Measurements from ENCODE around the gene PCCA.
A peak's percentile ranks its signal among the peaks of the same experiment; 100 is the strongest.
"Not testable (repeated sequence)": the region's sequence is repeated elsewhere in the genome, so short reads cannot be mapped to it uniquely, and the experiment has no call there.

Gene PCCA

GRCh38 chr13:100315522-100315921 is 226.6 kb downstream of the PCCA start:
- Histone ChIP-seq H3K4ac (ENCODE audit: low read depth in 1 of 2, low read length in 2 of 2) (no peak overlapping the region), H3K27me3 (ENCODE audit: control insufficient read depth in 1 of 2, insufficient read depth in 1 of 2, low read length in 2 of 2) (no peaks in the 10 kb centered on the region), H4K8ac (ENCODE audit: low read length) (no peak overlapping the region), H3K14ac (ENCODE audit: low read length in 2 of 2) (no peak overlapping the region), H2AFZ (ENCODE audit: low read depth, low read length) (no peak overlapping the region), H3K9me3 (ENCODE audit: control insufficient read depth, low read length) (no peaks in the 10 kb centered on the region), H3K4me1 (ENCODE audit: control insufficient read depth, insufficient read depth, low read depth, low read length) (no peaks in the 10 kb centered on the region), H3K23ac (ENCODE audit: low read length in 2 of 2) (no peak overlapping the region), H3K27ac (ENCODE audit: low read length, poor library complexity, severe bottlenecking) (peak overlapping the region; percentile 4), H3K4me3 (ENCODE audit: insufficient read depth in 1 of 2, low read depth in 1 of 2, low read length in 2 of 2) (no peak overlapping the region), H3K79me1 (replicated peaks; ENCODE audit: low read length, poor library complexity, severe bottlenecking) (peaks cover 12% of the 10 kb centered on the region), H2BK12ac (ENCODE audit: low read length in 2 of 2) (no peak overlapping the region), H3K18ac (ENCODE audit: low read depth in 1 of 2, low read length in 2 of 2) (no peak overlapping the region), H2BK120ac (ENCODE audit: low read depth, low read length) (no peak overlapping the region), H3K4me2 (ENCODE audit: low read length, poor library complexity, severe bottlenecking) (no peak overlapping the region), H2AK5ac (ENCODE audit: low read length, severe bottlenecking) (no peak overlapping the region), H3K36me3 (ENCODE audit: control insufficient read depth in 1 of 2, insufficient read depth in 2 of 2, low read depth in 1 of 2, low read length in 2 of 2) (peaks cover 8 to 16% of the 10 kb centered on the region in 2 experiments), H4K91ac (ENCODE audit: low read length) (no peak overlapping the region), H2BK15ac (ENCODE audit: low read depth, poor library complexity, severe bottlenecking) (no peak overlapping the region), H2BK5ac (ENCODE audit: low read depth, low read length, poor library complexity, severe bottlenecking) (no peak overlapping the region), H3K9ac (ENCODE audit: low read length) (no peak overlapping the region)
- DNase-seq: no peak
- 100% methylated on average over 1 of the region's 1 CpG for WGBS

GRCh38 chr13:100318473-100318872 is 229.6 kb downstream of the PCCA start:
- H2AK5ac ChIP-seq (ENCODE audit: low read length, severe bottlenecking); H3K4ac ChIP-seq (ENCODE audit: low read depth in 1 of 2, low read length in 2 of 2); H3K4me3 ChIP-seq (ENCODE audit: insufficient read depth in 1 of 2, low read depth in 1 of 2, low read length in 2 of 2); H4K91ac ChIP-seq (ENCODE audit: low read length); H3K4me1 ChIP-seq (ENCODE audit: control insufficient read depth, insufficient read depth, low read depth, low read length); H3K9ac ChIP-seq (ENCODE audit: low read length); H3K9me3 ChIP-seq (ENCODE audit: control insufficient read depth, low read length); H3K14ac ChIP-seq (ENCODE audit: low read length in 2 of 2); H3K27ac ChIP-seq (ENCODE audit: low read length, poor library complexity, severe bottlenecking); H2BK120ac ChIP-seq (ENCODE audit: low read depth, low read length); H2AFZ ChIP-seq (ENCODE audit: low read depth, low read length); H2BK15ac ChIP-seq (ENCODE audit: low read depth, poor library complexity, severe bottlenecking); H2BK5ac ChIP-seq (ENCODE audit: low read depth, low read length, poor library complexity, severe bottlenecking); DNase-seq; H4K8ac ChIP-seq (ENCODE audit: low read length); H3K4me2 ChIP-seq (ENCODE audit: low read length, poor library complexity, severe bottlenecking); H3K27me3 ChIP-seq (ENCODE audit: control insufficient read depth in 1 of 2, insufficient read depth in 1 of 2, low read length in 2 of 2); H2BK12ac ChIP-seq (ENCODE audit: low read length in 2 of 2); H3K23ac ChIP-seq (ENCODE audit: low read length in 2 of 2); H3K18ac ChIP-seq (ENCODE audit: low read depth in 1 of 2, low read length in 2 of 2): not testable (repeated sequence)
- Histone ChIP-seq H3K79me1 (replicated peaks; ENCODE audit: low read length, poor library complexity, severe bottlenecking) (peaks cover 17% of the 10 kb centered on the region), H3K36me3 (ENCODE audit: control insufficient read depth in 1 of 2, insufficient read depth in 2 of 2, low read depth in 1 of 2, low read length in 2 of 2) (peaks cover 10 to 15% of the 10 kb centered on the region in 2 experiments)
- no CpG with 5 or more reads among the region's 3 CpGs for WGBS

GRCh38 chr13:100323937-100324336 is 235.0 kb downstream of the PCCA start:
- Histone ChIP-seq H3K14ac (ENCODE audit: low read length in 2 of 2) (no peak overlapping the region), H3K36me3 (ENCODE audit: control insufficient read depth in 1 of 2, insufficient read depth in 2 of 2, low read depth in 1 of 2, low read length in 2 of 2) (peaks cover 9 to 33% of the 10 kb centered on the region in 2 experiments), H3K27me3 (ENCODE audit: control insufficient read depth in 1 of 2, insufficient read depth in 1 of 2, low read length in 2 of 2) (no peaks in the 10 kb centered on the region), H2AK5ac (ENCODE audit: low read length, severe bottlenecking) (no peak overlapping the region), H4K91ac (ENCODE audit: low read length) (no peak overlapping the region), H3K4me1 (ENCODE audit: control insufficient read depth, insufficient read depth, low read depth, low read length) (no peaks in the 10 kb centered on the region), H2BK5ac (ENCODE audit: low read depth, low read length, poor library complexity, severe bottlenecking) (no peak overlapping the region), H2AFZ (ENCODE audit: low read depth, low read length) (no peak overlapping the region), H3K27ac (ENCODE audit: low read length, poor library complexity, severe bottlenecking) (no peak overlapping the region), H3K18ac (ENCODE audit: low read depth in 1 of 2, low read length in 2 of 2) (no peak overlapping the region), H2BK12ac (ENCODE audit: low read length in 2 of 2) (no peak overlapping the region), H3K9ac (ENCODE audit: low read length) (no peak overlapping the region), H4K8ac (ENCODE audit: low read length) (no peak overlapping the region), H3K23ac (ENCODE audit: low read length in 2 of 2) (no peak overlapping the region), H2BK15ac (ENCODE audit: low read depth, poor library complexity, severe bottlenecking) (no peak overlapping the region), H3K9me3 (ENCODE audit: control insufficient read depth, low read length) (peaks cover 6% of the 10 kb centered on the region), H3K4me3 (ENCODE audit: insufficient read depth in 1 of 2, low read depth in 1 of 2, low read length in 2 of 2) (no peak overlapping the region), H3K4ac (ENCODE audit: low read depth in 1 of 2, low read length in 2 of 2) (no peak overlapping the region), H2BK120ac (ENCODE audit: low read depth, low read length) (no peak overlapping the region), H3K4me2 (ENCODE audit: low read length, poor library complexity, severe bottlenecking) (no peak overlapping the region), H3K79me1 (replicated peaks; ENCODE audit: low read length, poor library complexity, severe bottlenecking) (peaks cover 7% of the 10 kb centered on the region)
- 100% methylated on average over 1 of the region's 1 CpG for WGBS
- no peak for DNase-seq

- H2BK5ac ChIP-seq (ENCODE audit: low read depth, low read length, poor library complexity, severe bottlenecking): no peak overlapping the region
- H3K4me2 ChIP-seq (ENCODE audit: low read length, poor library complexity, severe bottlenecking): no peak overlapping the region
- no peak overlapping the region for H3K27ac ChIP-seq (ENCODE audit: low read length, poor library complexity, severe bottlenecking)
- H3K9ac ChIP-seq (ENCODE audit: low read length): no peak overlapping the region
- peaks cover 22% of the 10 kb centered on the region for H3K9me3 ChIP-seq (ENCODE audit: control insufficient read depth, low read length)
- H3K4me3 ChIP-seq (ENCODE audit: insufficient read depth in 1 of 2, low read depth in 1 of 2, low read length in 2 of 2): no peak overlapping the region
- H3K36me3 ChIP-seq (ENCODE audit: control insufficient read depth in 1 of 2, insufficient read depth in 2 of 2, low read depth in 1 of 2, low read length in 2 of 2): peaks cover 7 to 38% of the 10 kb centered on the region in 2 experiments
- no peak for DNase-seq
- no peak overlapping the region for H3K14ac ChIP-seq (ENCODE audit: low read length in 2 of 2)
- H2AK5ac ChIP-seq (ENCODE audit: low read length, severe bottlenecking): no peak overlapping the region
- no peak overlapping the region for H2AFZ ChIP-seq (ENCODE audit: low read depth, low read length)
- H3K79me1 ChIP-seq (replicated peaks; ENCODE audit: low read length, poor library complexity, severe bottlenecking): peaks cover 7% of the 10 kb centered on the region
- no peak overlapping the region for H2BK12ac ChIP-seq (ENCODE audit: low read length in 2 of 2)
- H3K4me1 ChIP-seq (ENCODE audit: control insufficient read depth, insufficient read depth, low read depth, low read length): no peaks in the 10 kb centered on the region
- H3K18ac ChIP-seq (ENCODE audit: low read depth in 1 of 2, low read length in 2 of 2): no peak overlapping the region
- no peak overlapping the region for H3K23ac ChIP-seq (ENCODE audit: low read length in 2 of 2)
- no peak overlapping the region for H4K91ac ChIP-seq (ENCODE audit: low read length)
- H4K8ac ChIP-seq (ENCODE audit: low read length): no peak overlapping the region
- no peak overlapping the region for H2BK120ac ChIP-seq (ENCODE audit: low read depth, low read length)
- no peak overlapping the region for H3K4ac ChIP-seq (ENCODE audit: low read depth in 1 of 2, low read length in 2 of 2)
- H3K27me3 ChIP-seq (ENCODE audit: control insufficient read depth in 1 of 2, insufficient read depth in 1 of 2, low read length in 2 of 2): no peaks in the 10 kb centered on the region
- H2BK15ac ChIP-seq (ENCODE audit: low read depth, poor library complexity, severe bottlenecking): no peak overlapping the region
These were observed 241.8 kb downstream of the PCCA start for GRCh38 chr13:100330662-100331061.

All from mesenchymal stem cell (in vitro differentiated cells and primary cell).